GM23338 (cell line): Measurements from ENCODE around the gene GALNT9. TPM values are rescaled to one million over a fixed set of nuclear protein-coding genes. Genes with fewer than 3 reads are reported as not detected.
"Not testable (repeated sequence)": the region's sequence is repeated elsewhere in the genome, so short reads cannot be mapped to it uniquely, and the experiment has no call there.

Source experiments
- ATAC-seq: fragments of 200-7000 bp; cut with Tn5 transposase; 3 replicates; pipeline ENCODE4 v1.9.1; 2020
- DNase-seq: peaks from one replicate; pipeline ENCODE4 v3.0.0-alpha.2; 2015; ENCODE audit warnings: low spot score
- H2AFZ ChIP-seq: fragments of 200-600 bp; sonication (generic); 2 replicates; pipeline ENCODE4 v1.8.0; 2016; ENCODE audit warnings: antibody characterized with exemption, mild to moderate bottlenecking, moderate library complexity
- H3F3A ChIP-seq: fragments of 200-600 bp; sonication (generic); replicated peaks from 2 replicates; pipeline ENCODE4 v1.8.0; 2017; ENCODE audit warnings: antibody characterized with exemption, mixed run types, low read depth
- H3K27ac ChIP-seq: fragments of 200-600 bp; sonication (generic); 2 replicates; pipeline ENCODE4 v1.6.1; 2016; ENCODE audit warnings: low read depth
- H3K27me3 ChIP-seq: fragments of 200-600 bp; sonication (generic); 2 replicates; pipeline ENCODE4 v1.8.0; 2016; ENCODE audit warnings: mild to moderate bottlenecking, mixed run types, moderate library complexity; ENCODE audit not compliant: insufficient read depth
- H3K36me3 ChIP-seq: fragments of 200-600 bp; sonication (generic); 2 replicates; pipeline ENCODE4 v1.8.0; 2016; ENCODE audit warnings: mild to moderate bottlenecking; ENCODE audit not compliant: insufficient read depth
- H3K4me1 ChIP-seq: fragments of 200-600 bp; sonication (generic); 2 replicates; pipeline ENCODE4 v1.8.0; 2016; ENCODE audit warnings: mild to moderate bottlenecking, moderate library complexity; ENCODE audit not compliant: insufficient read depth
- H3K4me2 ChIP-seq: fragments of 200-600 bp; sonication (generic); 2 replicates; pipeline ENCODE4 v1.7.1; 2017; ENCODE audit warnings: mixed run types
- H3K4me3 ChIP-seq: fragments of 200-600 bp; sonication (generic); 2 replicates; pipeline ENCODE4 v1.6.1; 2016; ENCODE audit warnings: mixed run types
- H3K79me2 ChIP-seq: fragments of 200-600 bp; sonication (generic); replicated peaks from 2 replicates; pipeline ENCODE4 v1.8.0; 2017; ENCODE audit warnings: mild to moderate bottlenecking; ENCODE audit not compliant: insufficient read depth
- H3K9me2 ChIP-seq: fragments of 200-600 bp; sonication (generic); 2 replicates; pipeline ENCODE4 v1.8.0; 2017; ENCODE audit not compliant: insufficient read depth
- H4K20me1 ChIP-seq: fragments of 200-600 bp; sonication (generic); replicated peaks from 2 replicates; pipeline ENCODE4 v1.8.0; 2017; ENCODE audit warnings: mild to moderate bottlenecking; ENCODE audit not compliant: insufficient read depth
- H3K27ac Mint-ChIP-seq: 2 replicates; pipeline ENCODE4 v1.8.0; 2020; ENCODE audit warnings: inconsistent platforms, mild to moderate bottlenecking, moderate library complexity, mixed read lengths
- H3K27me3 Mint-ChIP-seq: 3 replicates; pipeline ENCODE4 v1.8.0; 2022; ENCODE audit warnings: low read depth, mild to moderate bottlenecking, moderate library complexity, mixed read lengths, inconsistent platforms; ENCODE audit not compliant: insufficient read depth, poor library complexity
- H3K36me3 Mint-ChIP-seq: 3 replicates; pipeline ENCODE4 v1.8.0; 2021; ENCODE audit warnings: low read depth, mild to moderate bottlenecking, inconsistent platforms, moderate library complexity, mixed read lengths
- H3K4me1 Mint-ChIP-seq: 3 replicates; pipeline ENCODE4 v1.8.0; 2020; ENCODE audit warnings: mild to moderate bottlenecking, inconsistent platforms, mixed read lengths
- H3K4me3 Mint-ChIP-seq: 3 replicates; pipeline ENCODE4 v1.8.0; 2021; ENCODE audit warnings: moderate library complexity, mild to moderate bottlenecking, inconsistent platforms, mixed read lengths
- H3K9me3 Mint-ChIP-seq: 3 replicates; pipeline ENCODE4 v1.8.0; 2020; ENCODE audit warnings: moderate library complexity, mild to moderate bottlenecking, inconsistent platforms, mixed read lengths
- CTCF ChIP-seq, 2 experiments: fragments of 200-600 bp in 1 of 2; sonication (generic) in 1 of 2; conservative IDR thresholded peaks; 2 replicates each; pipeline versions ENCODE4 v1.5.1 to v1.6.1; 2016 to 2017; ENCODE audit warnings: antibody characterized with exemption in 2 of 2, low read depth in 2 of 2, mild to moderate bottlenecking in 2 of 2, moderate library complexity in 1 of 2
- ZNF331 ChIP-seq: fragments of 250-450 bp; sonication (Bioruptor Pico); IDR thresholded peaks from 2 replicates; pipeline ENCODE4 v1.5.0; 2020; ENCODE audit warnings: low read depth, mild to moderate bottlenecking, moderate library complexity
- polyA plus RNA-seq: library from polyadenylated mRNA; unstranded; fragments of >200 nt; fragmentation: Nextera tagmentation; extraction: Ambion mirVana; gene quantifications from 2 replicates; pipeline ENCODE4 v1.2.1, GENCODE V29; 2016
- total RNA-seq: library from RNA; depleted of rRNA; stranded (reverse); fragments of >200 nt; shearing (Covaris generic); gene quantifications from 2 replicates; pipeline ENCODE4 v1.2.3, GENCODE V29; 2014

GALNT9 gene
- total and polyA plus RNA-seq, 2 experiments from 2014 or later, result 0.81 to 2.5 TPM

DNA sequence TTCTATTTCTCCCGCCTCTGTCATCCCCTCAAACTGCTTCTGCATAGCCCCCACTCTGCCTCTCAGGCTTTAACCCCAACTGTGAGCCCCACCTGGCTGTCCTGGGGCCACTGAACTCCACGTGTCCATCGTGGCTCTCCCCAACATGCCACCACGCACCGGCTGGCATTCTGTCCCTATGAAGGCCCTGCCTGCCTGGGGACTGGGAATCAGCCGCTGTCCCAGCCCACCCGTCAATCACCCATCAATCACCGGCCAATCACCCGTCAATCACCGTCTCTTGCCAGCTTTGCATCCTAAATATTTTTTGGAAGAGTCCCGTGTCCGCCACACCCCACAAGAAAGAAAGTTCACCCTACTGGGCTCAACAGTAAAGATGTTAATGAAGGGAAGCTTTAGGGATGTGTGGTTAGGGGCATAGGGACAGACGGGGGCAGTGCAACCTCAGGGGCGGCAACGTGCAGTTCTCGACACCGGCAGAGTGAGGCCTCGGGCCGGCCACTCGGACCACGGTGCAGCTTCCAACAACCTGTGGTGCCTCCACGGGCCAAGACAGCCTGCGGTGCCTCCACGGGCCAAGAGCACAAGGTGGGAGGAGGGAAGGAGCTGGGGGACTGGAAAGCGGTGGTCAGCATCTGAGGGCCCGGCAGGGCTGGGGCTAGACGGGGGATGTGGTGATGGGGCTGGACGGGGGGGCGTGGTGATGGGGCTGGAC lies 85.6 kb downstream of the GALNT9 start:
- Histone ChIP-seq H3K36me3 (no peaks in the 10 kb centered on the region), H3K79me2 (no peaks in the 10 kb centered on the region), H2AFZ (no peak overlapping the region), H3F3A (peaks cover 7% of the 10 kb centered on the region), H3K27ac (no peak overlapping the region), H4K20me1 (no peaks in the 10 kb centered on the region), H3K4me3 (no peak overlapping the region), H3K9me2 (no peaks in the 10 kb centered on the region), H3K4me2 (no peak overlapping the region), H3K27me3 (no peaks in the 10 kb centered on the region), H3K4me1 (no peaks in the 10 kb centered on the region)
- TF ChIP-seq CTCF (conservative IDR thresholded peaks at IDR 0.05; ENCODE audit: low read depth in 2 of 2) (peak in 1 of 2 experiments; percentile 53; a peak in 2 of 4 replicates), ZNF331 (CRISPR knock-in tag) (no peak)
- Mint-ChIP-seq H3K9me3 (peaks cover 9% of the 10 kb centered on the region), H3K27ac (no peak overlapping the region), H3K4me1 (peaks cover 5% of the 10 kb centered on the region; the same call in 1 of the 3 replicates), H3K36me3 (no peaks in the 10 kb centered on the region; the same call in 2 of the 3 replicates), H3K27me3 (peaks cover 31% of the 10 kb centered on the region), H3K4me3 (no peak overlapping the region)
- peak; percentile 89 for ATAC-seq
- peak; percentile 55 for DNase-seq

GRCh38 chr12:132243171-132243570 lies 86.2 kb downstream of the GALNT9 start:
- not testable (repeated sequence) for H2AFZ ChIP-seq, H3K4me3 ChIP-seq, H3K4me2 ChIP-seq, H3K4me3 Mint-ChIP-seq, H3K27ac Mint-ChIP-seq, H3K27me3 ChIP-seq, DNase-seq, H3K9me2 ChIP-seq, H3K27ac ChIP-seq, H3K4me1 Mint-ChIP-seq, H3K36me3 ChIP-seq, ATAC-seq, H4K20me1 ChIP-seq, H3K4me1 ChIP-seq, H3K79me2 ChIP-seq, H3F3A ChIP-seq, H3K36me3 Mint-ChIP-seq
- Mint-ChIP-seq H3K9me3 (peaks cover 11% of the 10 kb centered on the region), H3K27me3 (peaks cover 30% of the 10 kb centered on the region)

DNA sequence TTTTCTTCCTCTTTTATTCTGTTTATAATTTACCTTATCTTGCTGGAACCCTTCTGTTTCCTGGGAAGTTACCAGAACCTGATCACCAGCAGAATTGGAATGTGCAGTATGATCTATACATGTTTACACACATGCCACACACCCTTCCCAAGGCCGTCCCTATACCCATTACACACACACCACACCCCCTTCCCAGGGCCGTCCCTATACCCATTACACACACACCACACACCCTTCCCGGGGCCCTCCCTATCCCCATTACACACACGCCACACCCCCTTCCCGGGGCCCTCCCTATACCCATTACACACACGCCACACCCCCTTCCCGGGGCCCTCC lies 88.8 kb downstream of the GALNT9 start:
- H3K9me2 ChIP-seq, H3K4me3 ChIP-seq, H3K27ac ChIP-seq, H3K4me1 ChIP-seq, H2AFZ ChIP-seq, H3K79me2 ChIP-seq, H3K36me3 ChIP-seq, H4K20me1 ChIP-seq, H3K4me1 Mint-ChIP-seq, H3K4me2 ChIP-seq, ATAC-seq, DNase-seq, H3K27me3 ChIP-seq, H3F3A ChIP-seq, H3K27ac Mint-ChIP-seq, H3K4me3 Mint-ChIP-seq, H3K36me3 Mint-ChIP-seq: not testable (repeated sequence)
- peaks cover 28% of the 10 kb centered on the region for H3K27me3 Mint-ChIP-seq
- H3K9me3 Mint-ChIP-seq, result peaks cover 19% of the 10 kb centered on the region
